GM10266 (cell line): ENCODE results near the gene ADGRD1.
"Not testable (repeated sequence)": the region's sequence is repeated elsewhere in the genome, so short reads cannot be mapped to it uniquely, and the experiment has no call there.

Source experiments
- DNase-seq: peaks from one replicate; pipeline ENCODE4 v3.0.0; 2012; ENCODE audit errors: extremely low spot score
- CTCF ChIP-seq: IDR thresholded peaks from 2 replicates; pipeline ENCODE4 v1.5.1; 2012; ENCODE audit warnings: mild to moderate bottlenecking, low read depth; ENCODE audit not compliant: control insufficient read depth, insufficient read depth; ENCODE audit errors: missing control alignments

Gene ADGRD1

DNA sequence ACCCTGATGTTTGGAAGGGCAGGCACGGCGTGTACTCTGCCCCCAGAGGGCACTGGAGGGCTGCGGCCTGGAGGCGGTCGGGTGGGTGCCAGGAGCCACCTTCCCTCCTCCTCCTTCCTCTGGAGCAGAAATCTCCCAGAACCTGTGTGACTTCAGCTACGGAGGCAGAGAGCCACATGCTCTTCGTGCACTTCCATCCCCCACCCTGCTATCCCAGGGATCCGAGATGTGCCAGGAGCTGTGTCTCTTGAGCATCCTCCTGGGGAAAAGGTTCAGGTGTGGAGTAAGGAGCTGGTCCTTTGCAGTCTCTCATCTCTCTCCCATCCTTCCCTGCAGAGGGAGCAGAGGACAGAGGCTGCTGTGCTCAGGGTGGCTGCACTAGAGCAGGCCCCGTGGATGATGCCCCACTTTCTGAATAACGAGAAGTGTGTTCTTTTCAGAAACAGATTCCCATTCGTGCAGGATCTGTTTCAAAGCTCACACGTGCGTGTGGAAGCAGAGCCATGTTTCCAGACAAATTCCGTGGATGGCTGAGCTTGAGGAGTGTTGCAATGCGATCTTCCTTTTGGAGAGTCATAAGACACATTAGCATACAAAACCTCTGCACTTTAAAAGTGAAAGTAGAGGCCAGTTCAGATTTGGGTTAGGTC lies 162.9 kb downstream of the ADGRD1 start:
- TF ChIP-seq CTCF: peak; percentile 31
- DNase-seq: no peak

GRCh38 chr12:131117438-131118245 lies 163.9 kb downstream of the ADGRD1 start:
- TF ChIP-seq CTCF: no peak
- DNase-seq: no peak

DNA sequence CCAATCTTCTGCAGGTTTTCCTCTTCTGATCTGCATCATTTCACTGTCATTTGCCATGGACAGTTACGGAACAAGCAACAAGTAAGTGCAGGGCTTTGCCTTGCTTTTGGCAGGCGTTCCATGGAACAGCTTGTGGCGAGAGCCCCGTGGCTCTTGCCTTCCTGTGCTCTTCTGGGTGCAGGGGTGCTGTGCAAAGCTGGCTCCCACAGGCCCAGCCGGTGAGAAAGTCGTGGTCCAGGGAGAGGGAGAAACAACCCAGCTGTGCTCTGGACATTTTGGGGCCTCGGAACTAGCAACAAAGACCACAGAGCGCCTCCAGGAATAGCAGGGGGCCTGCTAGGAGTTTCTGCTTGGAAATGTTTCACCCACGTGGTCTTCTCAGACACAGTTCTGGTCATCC lies 164.7 kb downstream of the ADGRD1 start:
- TF ChIP-seq CTCF: no peak

GRCh38 chr12:131119345-131119744 lies 165.6 kb downstream of the ADGRD1 start:
- DNase-seq: not testable (repeated sequence)

More for the DNA sequence above, 164.7 kb downstream of the ADGRD1 start:
- DNase-seq: no peak

GRCh38 chr12:131119936-131120335 lies 166.2 kb downstream of the ADGRD1 start:
- DNase-seq: no peak
- TF ChIP-seq CTCF: no peak

- TF ChIP-seq CTCF: no peak
- no peak for DNase-seq
Observed at GRCh38 chr12:131120831-131121271, 167.1 kb downstream of the ADGRD1 start.

DNA sequence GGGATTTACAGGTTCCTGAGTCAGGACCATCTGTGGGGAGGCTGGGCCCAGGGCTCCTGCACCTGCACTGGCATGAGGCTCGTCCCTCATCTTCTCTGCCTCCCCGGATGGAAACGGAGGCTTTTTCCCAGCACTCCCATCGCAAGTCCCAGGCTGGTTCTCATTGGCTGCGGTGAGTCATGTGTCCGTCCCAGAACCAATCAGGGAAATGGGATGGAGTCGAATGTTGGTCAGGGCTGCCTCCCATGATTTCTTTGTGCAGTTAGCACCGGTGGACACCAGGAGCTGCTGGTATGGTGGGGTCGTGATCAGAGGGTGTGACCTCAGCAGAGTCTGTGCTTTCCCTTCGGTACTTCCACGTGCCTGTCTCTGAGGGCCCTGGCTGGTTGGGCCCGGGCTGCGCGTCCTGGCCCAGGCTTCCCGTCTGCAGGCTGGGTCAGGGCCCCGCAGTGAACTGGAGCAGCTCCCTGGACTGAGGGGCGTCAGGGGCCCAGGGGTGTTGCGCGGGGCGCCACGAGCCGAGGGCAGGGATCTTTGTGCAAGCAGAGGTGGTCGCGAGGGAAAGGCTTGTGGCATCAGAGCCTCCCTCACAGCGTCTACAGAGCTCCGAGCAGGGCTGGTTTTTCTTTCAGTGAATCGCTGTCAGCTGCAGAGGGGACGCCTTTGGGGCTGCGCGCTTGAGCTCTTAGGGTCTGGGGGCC lies 168.1 kb downstream of the ADGRD1 start:
- no peak for TF ChIP-seq CTCF
- DNase-seq: no peak
